HG03159 (cell line): ENCODE measurements around the gene INTS11.

Experiments used
- ATAC-seq: cut with Tn5 transposase; IDR thresholded peaks from one replicate; pipeline ENCODE4 v1.9.1; 2021; ENCODE audit warnings: mild to moderate bottlenecking, moderate library complexity; ENCODE audit not compliant: unreplicated experiment

The INTS11 gene

GRCh38 chr1:1303736-1304135 is 20.7 kb downstream of the INTS11 start:
- ATAC-seq = no peak

- no peak for ATAC-seq
Measured at GRCh38 chr1:1302951-1303509, 21.4 kb downstream of the INTS11 start.

- ATAC-seq = no peak
Measured at GRCh38 chr1:1302006-1302430, 22.4 kb downstream of the INTS11 start.

GRCh38 chr1:1300352-1300739 is 24.1 kb downstream of the INTS11 start:
- no peak for ATAC-seq

- no peak for ATAC-seq
Measured at GRCh38 chr1:1299686-1300351, 24.6 kb downstream of the INTS11 start.

GRCh38 chr1:1298861-1299685 is 25.4 kb downstream of the INTS11 start:
- ATAC-seq = no peak

- ATAC-seq = no peak
Measured at GRCh38 chr1:1297802-1298424, 26.5 kb downstream of the INTS11 start.

- no peak for ATAC-seq
Measured at GRCh38 chr1:1296070-1297061, 28.1 kb downstream of the INTS11 start.

GRCh38 chr1:1295154-1295923 is 29.1 kb downstream of the INTS11 start:
- ATAC-seq = no peak

GRCh38 chr1:1294250-1294890 is 30.1 kb downstream of the INTS11 start:
- ATAC-seq = no peak

GRCh38 chr1:1293263-1294249 is 30.9 kb downstream of the INTS11 start:
- no peak for ATAC-seq

- ATAC-seq = no peak
Measured at GRCh38 chr1:1292851-1293250, 31.6 kb downstream of the INTS11 start.

GRCh38 chr1:1292442-1292779 is 32.0 kb downstream of the INTS11 start:
- no peak for ATAC-seq

- no peak for ATAC-seq
Measured at GRCh38 chr1:1291548-1292441, 32.7 kb downstream of the INTS11 start.

GRCh38 chr1:1291023-1291528 is 33.4 kb downstream of the INTS11 start:
- ATAC-seq = no peak

GRCh38 chr1:1290238-1290731 is 34.2 kb downstream of the INTS11 start:
- no peak for ATAC-seq
